ENCODE data around the gene CTDP1.

The CTDP1 gene

DNA sequence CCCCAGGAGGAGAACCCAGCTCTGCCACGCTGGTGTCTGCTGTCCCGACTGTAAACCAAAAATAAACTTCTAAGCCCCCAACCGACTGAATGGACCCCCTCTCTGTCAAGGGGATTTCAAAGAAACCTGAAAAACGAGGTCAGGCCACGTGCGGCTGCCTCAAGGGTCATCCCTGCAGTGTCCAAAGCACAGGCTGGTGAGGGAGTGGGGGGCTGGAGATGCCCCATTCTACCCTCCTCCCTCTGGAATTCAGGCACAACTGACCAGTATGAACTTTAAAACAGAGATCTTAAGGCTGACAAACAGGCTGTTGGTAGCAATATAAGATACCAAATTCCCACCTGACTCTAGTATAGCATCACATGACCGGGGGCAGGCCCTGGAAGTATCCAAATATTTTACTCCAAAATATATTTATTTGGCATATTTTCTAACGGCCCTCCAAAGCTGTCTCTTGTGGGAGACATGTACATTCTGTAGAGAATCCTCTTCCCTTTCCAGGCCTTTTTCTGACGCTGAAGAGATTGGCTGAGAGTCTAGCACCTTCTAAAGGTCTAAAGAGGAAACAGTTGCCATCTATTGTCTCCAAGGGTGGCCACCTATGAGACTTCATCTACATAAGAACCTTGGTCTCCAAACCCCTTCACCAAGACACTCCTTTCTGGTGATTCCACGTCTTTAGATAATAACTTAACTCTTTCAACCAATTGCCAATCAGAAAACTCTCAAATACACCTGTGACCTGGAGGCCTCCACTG, 40.4 kb upstream of the CTDP1 start:
- Histone ChIP-seq H3K9me3 (no peaks in the 10 kb centered on the region), H3K27me3 (no peaks in the 10 kb centered on the region), H3K4me3 (peak overlapping the region in 1 of 2 donors; percentile 3), H3K27ac (peak overlapping the region; percentile 50 to 56), H3K36me3 (no peaks in the 10 kb centered on the region), H3K4me1 (peaks cover 0 to 25% (median 18%) of the 10 kb centered on the region in 4 donors)
- no peak for DNase-seq
- intact Hi-C loops (cut with DNase I; ENCODE audit: low total_unique reads): loop anchor here (2.0 to 5.0 kb wide), 2 partner anchors 52 to 110 kb away; no protein-coding TSS in a partner anchor
- TF ChIP-seq, protein P1, sequence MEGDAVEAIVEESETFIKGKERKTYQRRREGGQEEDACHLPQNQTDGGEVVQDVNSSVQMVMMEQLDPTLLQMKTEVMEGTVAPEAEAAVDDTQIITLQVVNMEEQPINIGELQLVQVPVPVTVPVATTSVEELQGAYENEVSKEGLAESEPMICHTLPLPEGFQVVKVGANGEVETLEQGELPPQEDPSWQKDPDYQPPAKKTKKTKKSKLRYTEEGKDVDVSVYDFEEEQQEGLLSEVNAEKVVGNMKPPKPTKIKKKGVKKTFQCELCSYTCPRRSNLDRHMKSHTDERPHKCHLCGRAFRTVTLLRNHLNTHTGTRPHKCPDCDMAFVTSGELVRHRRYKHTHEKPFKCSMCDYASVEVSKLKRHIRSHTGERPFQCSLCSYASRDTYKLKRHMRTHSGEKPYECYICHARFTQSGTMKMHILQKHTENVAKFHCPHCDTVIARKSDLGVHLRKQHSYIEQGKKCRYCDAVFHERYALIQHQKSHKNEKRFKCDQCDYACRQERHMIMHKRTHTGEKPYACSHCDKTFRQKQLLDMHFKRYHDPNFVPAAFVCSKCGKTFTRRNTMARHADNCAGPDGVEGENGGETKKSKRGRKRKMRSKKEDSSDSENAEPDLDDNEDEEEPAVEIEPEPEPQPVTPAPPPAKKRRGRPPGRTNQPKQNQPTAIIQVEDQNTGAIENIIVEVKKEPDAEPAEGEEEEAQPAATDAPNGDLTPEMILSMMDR (IDR thresholded peaks at IDR 0.05): peak in 1 of 2 experiments; percentile 2

DNA sequence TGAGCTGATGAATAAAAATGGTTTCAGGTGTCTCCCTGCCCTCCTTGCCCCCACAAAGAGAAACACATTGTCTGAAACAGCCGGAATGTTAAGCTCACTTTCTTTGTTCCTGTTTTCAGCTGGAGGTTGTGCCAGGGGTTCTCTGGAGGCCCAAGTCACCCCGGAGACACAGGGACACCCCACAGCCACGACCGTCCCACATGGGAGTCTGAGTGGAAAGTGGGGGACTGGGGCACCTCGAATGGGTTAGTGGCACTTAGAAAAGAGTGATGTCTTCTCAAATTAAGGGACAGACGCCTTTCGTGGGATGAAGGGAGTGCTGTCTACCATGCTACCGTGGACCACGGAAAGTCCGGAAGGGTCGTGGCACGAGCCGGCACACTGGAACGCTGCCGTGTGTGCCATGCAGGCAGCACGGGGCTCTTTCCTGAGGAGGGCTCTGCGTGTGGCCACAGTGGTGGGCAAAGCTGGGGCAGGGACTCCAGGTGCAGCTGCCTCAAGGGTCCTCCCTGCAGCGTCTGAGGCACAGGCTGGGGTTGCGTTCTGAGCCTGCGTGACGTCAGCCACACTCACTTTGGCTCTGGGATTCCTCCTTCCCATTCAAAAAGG, 39.4 kb upstream of the CTDP1 start:
- H3K9me3 ChIP-seq: no peaks in the 10 kb centered on the region
- H3K27me3 ChIP-seq: peaks cover 0 to 3% of the 10 kb centered on the region in 2 donors
- TF ChIP-seq, protein P1 (IDR thresholded peaks at IDR 0.05): no peak
- DNase-seq: no peak
- H3K4me3 ChIP-seq: no peak overlapping the region
- intact Hi-C loops (cut with DNase I; ENCODE audit: low total_unique reads): no loop called here
- no peaks in the 10 kb centered on the region for H3K36me3 ChIP-seq
- H3K4me1 ChIP-seq: peaks cover 0 to 25% (median 18%) of the 10 kb centered on the region in 4 donors
- no peak overlapping the region for H3K27ac ChIP-seq

DNA sequence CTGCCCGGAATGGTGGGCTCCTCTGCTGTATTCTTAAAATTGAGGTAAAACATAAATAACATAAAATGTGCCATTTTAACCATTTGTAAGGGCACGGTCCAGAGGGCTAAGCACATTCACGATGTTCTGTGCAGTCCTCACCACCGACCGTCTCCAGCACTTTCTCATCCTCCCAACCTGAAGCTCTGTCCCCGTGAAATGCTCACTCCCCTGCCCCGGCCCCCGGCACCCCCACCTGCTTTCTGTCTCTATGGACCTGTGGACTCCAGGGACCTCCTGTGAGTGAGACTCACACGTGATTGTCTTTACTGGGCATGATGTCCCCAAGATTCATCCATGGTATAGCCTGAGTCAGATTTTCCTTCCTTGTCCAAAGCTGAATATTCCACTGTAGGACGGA, 38.7 kb upstream of the CTDP1 start:
- H3K36me3 ChIP-seq: no peaks in the 10 kb centered on the region
- H3K9me3 ChIP-seq: no peaks in the 10 kb centered on the region
- H3K27ac ChIP-seq: no peak overlapping the region
- intact Hi-C loops (cut with DNase I; ENCODE audit: low total_unique reads): no loop called here
- no peak for DNase-seq
- H3K4me3 ChIP-seq: no peak overlapping the region
- peaks cover 0 to 6% of the 10 kb centered on the region in 2 donors for H3K27me3 ChIP-seq
- peaks cover 0 to 25% (median 18%) of the 10 kb centered on the region in 4 donors for H3K4me1 ChIP-seq
- TF ChIP-seq, protein P1 (IDR thresholded peaks at IDR 0.05): no peak

DNA sequence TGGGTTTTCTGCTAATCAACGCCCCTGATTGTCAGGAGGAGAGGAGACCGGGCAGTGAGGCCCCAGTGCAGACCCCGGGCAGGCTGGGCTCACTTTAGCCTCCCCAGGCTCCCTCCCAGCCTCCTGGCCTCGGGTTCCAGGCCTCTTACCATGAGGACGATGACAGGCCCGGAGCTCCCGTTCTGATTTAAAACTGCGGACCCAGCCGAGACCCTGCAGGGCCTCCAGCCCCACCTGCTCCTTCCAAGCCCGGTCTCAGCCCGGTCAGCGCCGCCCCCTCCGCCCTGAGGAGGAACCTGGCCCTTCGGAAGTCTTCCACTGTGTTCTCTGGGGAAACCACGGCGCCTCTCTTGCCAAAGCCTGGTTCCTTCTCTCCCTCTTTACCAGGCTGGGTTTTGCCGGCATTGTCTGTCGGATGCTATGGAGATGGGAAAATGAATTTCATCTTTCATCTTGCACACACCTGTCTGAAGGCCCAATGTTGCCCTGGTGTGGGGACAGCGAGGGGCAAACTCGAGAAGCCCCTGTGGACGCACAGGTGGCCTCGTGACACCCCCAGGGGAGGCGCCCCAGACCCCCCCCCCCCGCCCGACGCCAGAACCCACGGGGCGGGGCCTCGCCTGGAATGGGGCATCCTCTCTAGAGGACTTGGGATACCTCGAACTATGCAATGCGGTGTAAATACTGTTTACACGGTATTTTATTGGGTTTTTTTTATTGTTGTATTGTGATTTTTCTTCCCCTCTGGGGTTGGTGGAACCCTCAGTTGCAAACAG, 37.7 kb upstream of the CTDP1 start:
- Histone ChIP-seq H3K9me3 (no peaks in the 10 kb centered on the region), H3K27me3 (peaks cover 0 to 6% of the 10 kb centered on the region in 2 donors), H3K4me3 (no peak overlapping the region), H3K27ac (no peak overlapping the region), H3K4me1 (peaks cover 0 to 25% (median 18%) of the 10 kb centered on the region in 4 donors), H3K36me3 (no peaks in the 10 kb centered on the region)
- TF ChIP-seq, protein P1 (IDR thresholded peaks at IDR 0.05): no peak
- DNase-seq: no peak
- intact Hi-C loops (cut with DNase I; ENCODE audit: low total_unique reads): loop anchor here (2.0 kb wide), 1 partner anchor 261 kb away; no protein-coding TSS in a partner anchor

DNA sequence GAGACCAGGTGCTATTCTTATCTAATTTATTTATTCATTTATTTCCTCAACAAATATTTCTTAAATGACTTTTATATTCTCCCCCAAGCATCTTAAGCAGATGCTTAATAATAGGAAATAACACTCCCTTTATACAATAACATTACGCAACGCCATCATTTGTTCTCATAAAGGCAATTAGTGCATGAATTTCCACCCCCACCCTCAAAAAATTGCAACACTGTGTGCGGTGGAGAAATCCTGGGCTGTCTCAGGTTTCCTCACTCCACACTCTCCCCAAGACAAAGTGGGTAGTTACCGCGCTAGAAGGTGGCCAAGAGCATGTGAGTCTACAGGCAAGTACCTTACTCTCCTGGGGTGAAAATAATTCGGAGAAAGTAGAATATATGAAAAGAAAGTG, 37.0 kb upstream of the CTDP1 start:
- TF ChIP-seq, protein P1 (IDR thresholded peaks at IDR 0.05): no peak
- no peaks in the 10 kb centered on the region for H3K36me3 ChIP-seq
- H3K4me1 ChIP-seq: peaks cover 0 to 25% (median 17%) of the 10 kb centered on the region in 4 donors
- no peak for DNase-seq
- H3K4me3 ChIP-seq: no peak overlapping the region
- no peaks in the 10 kb centered on the region for H3K9me3 ChIP-seq
- intact Hi-C loops (cut with DNase I; ENCODE audit: low total_unique reads): loop anchor here (2.0 kb wide), 1 partner anchor 262 kb away; no protein-coding TSS in a partner anchor
- H3K27me3 ChIP-seq: peaks cover 0 to 6% of the 10 kb centered on the region in 2 donors
- no peak overlapping the region for H3K27ac ChIP-seq

All from tibial artery (tissue), 4 donors.